ENCODE data around the gene IFI27.

GRCh38 chr14:94100847-94101246, 9.7 kb upstream of the IFI27 start:
- no peak for TF ChIP-seq CTCF (conservative IDR thresholded peaks at IDR 0.05; ENCODE audit: low read length)
- no peak for TF ChIP-seq EZH2phosphoT487 (IDR thresholded peaks at IDR 0.05; ENCODE audit: borderline replicate concordance, low read depth, low read length)
